Body of pancreas (tissue), 4 donors: Measurements from ENCODE around the gene WDR44.

Experiments
- POLR2A ChIP-seq, 3 donors: fragments of 450-650 bp; IDR thresholded peaks; one replicate each; pipeline ENCODE4 v1.6.1; 2016; ENCODE audit warnings: antibody characterized with exemption in 3 of 3, mild to moderate bottlenecking in 2 of 3
- TF ChIP-seq, protein P1 (sequence below), 7 experiments: fragments of 450-650 bp in 4 of 7; fragments of 200-600 bp in 3 of 7; sonication (generic) in 3 of 7; IDR thresholded peaks; one replicate each; pipeline ENCODE4 v1.5.1; 2016 to 2019; ENCODE audit warnings: antibody characterized with exemption in 7 of 7

DNA sequence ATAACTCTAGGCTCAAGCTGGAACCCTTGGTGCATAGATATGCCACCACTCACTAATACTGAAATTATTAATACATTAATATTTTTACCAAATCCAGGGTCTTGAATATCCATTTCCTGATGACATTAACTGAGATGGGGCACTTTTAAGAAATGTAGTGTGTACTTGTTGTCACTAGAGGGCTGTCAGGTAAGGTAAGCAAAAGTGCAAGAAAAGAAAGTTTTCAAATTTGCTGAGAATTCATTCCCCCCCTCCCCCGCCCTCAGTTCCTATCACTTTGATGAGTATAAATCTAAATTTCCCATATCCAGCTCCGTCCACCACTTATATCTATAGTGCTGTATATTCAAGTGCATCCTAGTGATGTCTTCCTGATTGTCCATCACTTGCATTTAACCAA is 20.5 kb upstream of the WDR44 start:
- TF ChIP-seq POLR2A (IDR thresholded peaks at IDR 0.05), result no peak
- TF ChIP-seq, protein P1, sequence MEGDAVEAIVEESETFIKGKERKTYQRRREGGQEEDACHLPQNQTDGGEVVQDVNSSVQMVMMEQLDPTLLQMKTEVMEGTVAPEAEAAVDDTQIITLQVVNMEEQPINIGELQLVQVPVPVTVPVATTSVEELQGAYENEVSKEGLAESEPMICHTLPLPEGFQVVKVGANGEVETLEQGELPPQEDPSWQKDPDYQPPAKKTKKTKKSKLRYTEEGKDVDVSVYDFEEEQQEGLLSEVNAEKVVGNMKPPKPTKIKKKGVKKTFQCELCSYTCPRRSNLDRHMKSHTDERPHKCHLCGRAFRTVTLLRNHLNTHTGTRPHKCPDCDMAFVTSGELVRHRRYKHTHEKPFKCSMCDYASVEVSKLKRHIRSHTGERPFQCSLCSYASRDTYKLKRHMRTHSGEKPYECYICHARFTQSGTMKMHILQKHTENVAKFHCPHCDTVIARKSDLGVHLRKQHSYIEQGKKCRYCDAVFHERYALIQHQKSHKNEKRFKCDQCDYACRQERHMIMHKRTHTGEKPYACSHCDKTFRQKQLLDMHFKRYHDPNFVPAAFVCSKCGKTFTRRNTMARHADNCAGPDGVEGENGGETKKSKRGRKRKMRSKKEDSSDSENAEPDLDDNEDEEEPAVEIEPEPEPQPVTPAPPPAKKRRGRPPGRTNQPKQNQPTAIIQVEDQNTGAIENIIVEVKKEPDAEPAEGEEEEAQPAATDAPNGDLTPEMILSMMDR (IDR thresholded peaks at IDR 0.05), result peak in 4 of 7 experiments; percentile 8 to 29 (median 24)
